Thymus (tissue), 11 donors: ENCODE measurements around the gene KCNE1. TPM values are rescaled to one million over a fixed set of nuclear protein-coding genes. Genes with fewer than 3 reads are reported as not detected.

Experiments
- DNase-seq, 9 donors: peaks; one replicate each; pipeline ENCODE4 v3.0.0-alpha.2; 2013; ENCODE audit warnings: low spot score in 9 of 9, low read depth in 6 of 9, missing footprints in 1 of 9
- H3K27ac ChIP-seq, 2 donors: one replicate each; pipeline ENCODE4 v1.5.1; 2013; ENCODE audit warnings: control low read depth in 1 of 2, low read depth in 1 of 2, low read length in 1 of 2, mild to moderate bottlenecking in 1 of 2, moderate library complexity in 1 of 2
- H3K27me3 ChIP-seq, 2 donors: one replicate each; pipeline ENCODE4 v1.5.1; 2013; ENCODE audit warnings: low read length in 1 of 2; ENCODE audit not compliant: control insufficient read depth in 2 of 2, insufficient read depth in 1 of 2
- H3K36me3 ChIP-seq, 2 donors: one replicate each; pipeline ENCODE4 v1.5.1; 2013; ENCODE audit warnings: low read length in 1 of 2, mild to moderate bottlenecking in 1 of 2, moderate library complexity in 1 of 2; ENCODE audit not compliant: control insufficient read depth in 2 of 2, insufficient read depth in 2 of 2
- H3K4me1 ChIP-seq, 2 donors: one replicate each; pipeline ENCODE4 v1.5.1; 2013; ENCODE audit warnings: low read length in 2 of 2; ENCODE audit not compliant: control insufficient read depth in 2 of 2, insufficient read depth in 2 of 2
- H3K4me3 ChIP-seq, 2 donors: one replicate each; pipeline ENCODE4 v1.5.1; 2013; ENCODE audit warnings: low read length in 2 of 2, control low read depth in 1 of 2, mild to moderate bottlenecking in 1 of 2
- H3K9me3 ChIP-seq, 2 donors: one replicate each; pipeline ENCODE4 v1.5.1; 2013; ENCODE audit warnings: low read length in 1 of 2, mild to moderate bottlenecking in 1 of 2; ENCODE audit not compliant: control insufficient read depth in 2 of 2, insufficient read depth in 1 of 2
- WGBS: extraction: QIAGEN DNeasy Blood & Tissue Kit; methylation state at CpG from one replicate; pipeline ENCODE4 v1.1.7; 2013; 5-methylcytosine and 5-hydroxymethylcytosine counted together
- polyA plus RNA-seq: library from polyadenylated mRNA; stranded (reverse); fragments of 200-250 nt; gene quantifications from one replicate; pipeline ENCODE4 v1.2.3, GENCODE V29; 2013
- total RNA-seq: library from RNA; stranded (reverse); fragments of 120-200 nt; gene quantifications from one replicate; pipeline ENCODE4 v1.2.4, GENCODE V29; 2013
- donor health status: healthy.

KCNE1 gene
- total and polyA plus RNA-seq, 2 donors: 0.19 to 0.94 TPM

DNA sequence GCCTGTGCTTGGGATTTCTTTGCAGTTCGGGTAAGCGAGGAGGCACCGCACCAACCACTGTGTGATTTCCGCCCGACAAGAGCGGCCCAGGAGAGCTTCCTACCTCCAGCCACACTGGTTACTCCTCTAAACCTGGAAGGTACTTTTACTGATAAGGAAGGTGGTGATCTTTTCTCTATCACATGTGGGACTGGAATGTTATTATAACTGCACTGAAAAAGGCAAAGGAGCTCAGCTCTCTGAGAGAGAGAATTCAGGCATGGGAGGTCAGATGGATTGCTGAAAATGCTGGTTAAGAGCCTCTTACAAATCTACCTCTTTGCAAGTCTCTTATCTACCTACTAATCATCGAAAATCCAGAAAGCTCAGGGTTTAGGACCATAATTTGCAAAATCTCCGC lies 7.7 kb upstream of the KCNE1 start:
- Histone ChIP-seq H3K27ac (no peak overlapping the region), H3K4me3 (no peak overlapping the region), H3K4me1 (peaks cover 0 to 5% of the 10 kb centered on the region in 2 donors), H3K27me3 (no peaks in the 10 kb centered on the region), H3K36me3 (peaks cover 44 to 50% of the 10 kb centered on the region in 2 donors), H3K9me3 (no peaks in the 10 kb centered on the region)
- WGBS: 98% methylated on average over 8 of the region's 8 CpGs
- no peak for DNase-seq

- no peaks in the 10 kb centered on the region for H3K9me3 ChIP-seq
These were observed 7.0 kb upstream of the KCNE1 start for GRCh38 chr21:34519016-34519415.

DNA sequence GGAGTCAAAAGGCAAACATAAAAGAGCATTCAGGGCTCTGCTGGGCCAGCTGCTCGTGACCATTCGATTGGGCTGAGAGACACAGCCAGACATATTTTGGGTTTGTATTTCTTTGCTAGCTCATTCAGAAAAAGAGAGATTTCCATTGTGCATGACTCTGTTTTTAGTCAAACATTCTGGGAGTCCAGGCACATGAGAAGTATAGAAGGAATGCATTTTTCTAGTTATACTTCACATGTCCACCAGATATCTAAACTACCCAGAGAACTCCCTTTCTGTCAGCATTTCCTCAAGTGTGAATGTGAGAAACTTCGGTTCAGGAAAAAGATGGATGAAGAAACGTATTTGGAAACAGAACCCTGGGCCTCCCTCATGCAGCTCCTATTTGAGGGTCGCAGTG lies 6.3 kb upstream of the KCNE1 start:
- Histone ChIP-seq H3K4me1 (peaks cover 0 to 5% of the 10 kb centered on the region in 2 donors), H3K4me3 (no peak overlapping the region), H3K9me3 (no peaks in the 10 kb centered on the region), H3K27me3 (no peaks in the 10 kb centered on the region), H3K36me3 (peaks cover 42 to 49% of the 10 kb centered on the region in 2 donors), H3K27ac (no peak overlapping the region)
- WGBS: 98% methylated on average over 5 of the region's 5 CpGs
- no peak for DNase-seq

More at GRCh38 chr21:34519016-34519415, 7.0 kb upstream of the KCNE1 start:
- Histone ChIP-seq H3K27ac (no peak overlapping the region), H3K36me3 (peaks cover 43 to 50% of the 10 kb centered on the region in 2 donors), H3K4me1 (peaks cover 0 to 5% of the 10 kb centered on the region in 2 donors), H3K4me3 (no peak overlapping the region), H3K27me3 (no peaks in the 10 kb centered on the region)
- no peak for DNase-seq
- 96% methylated on average over 4 of the region's 4 CpGs for WGBS

DNA sequence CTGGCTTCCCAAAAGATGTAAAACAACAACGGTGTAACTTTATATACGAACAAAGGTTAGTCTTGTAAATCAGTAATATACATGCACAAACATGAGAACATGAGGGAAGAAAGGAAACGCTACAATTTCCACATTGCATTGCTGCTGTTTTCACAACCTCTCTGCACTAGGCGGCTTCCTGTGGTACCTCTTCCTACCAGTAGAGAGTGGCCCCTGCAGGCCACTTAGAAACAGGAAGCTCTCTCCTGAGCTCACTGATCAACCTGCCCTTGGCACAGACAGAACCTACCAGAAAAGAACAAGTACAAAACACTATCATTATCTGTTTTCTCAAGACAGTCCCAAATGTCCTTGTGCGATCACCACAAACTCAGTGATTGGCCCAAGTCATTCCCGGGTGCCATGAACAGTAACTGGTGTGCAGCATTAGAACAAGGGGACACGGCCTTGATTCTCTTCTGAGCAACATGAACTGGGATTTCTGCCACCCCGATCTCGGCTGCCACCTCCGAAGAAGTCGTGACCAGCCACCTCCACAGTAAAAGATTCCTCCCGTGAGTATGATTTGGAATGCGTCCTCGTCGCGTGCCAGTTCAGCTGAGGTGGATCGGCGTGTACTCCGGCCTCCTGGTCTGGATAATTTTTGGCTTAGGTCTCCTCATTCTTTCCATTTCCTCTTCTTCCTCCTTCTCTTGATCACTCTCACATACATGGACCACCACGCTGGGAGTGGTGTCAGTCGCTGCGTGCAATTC lies 5.7 kb upstream of the KCNE1 start:
- H3K9me3 ChIP-seq: no peaks in the 10 kb centered on the region
- H3K27me3 ChIP-seq: no peaks in the 10 kb centered on the region
- H3K4me1 ChIP-seq: peaks cover 0 to 5% of the 10 kb centered on the region in 2 donors
- H3K4me3 ChIP-seq: no peak overlapping the region
- DNase-seq: peak in 3 of 9 donors; percentile 16 to 43 (median 28)
- H3K36me3 ChIP-seq: peaks cover 36 to 44% of the 10 kb centered on the region in 2 donors
- peak overlapping the region in 1 of 2 donors; percentile 26 for H3K27ac ChIP-seq
- 90% methylated on average over 22 of the region's 22 CpGs for WGBS

DNA sequence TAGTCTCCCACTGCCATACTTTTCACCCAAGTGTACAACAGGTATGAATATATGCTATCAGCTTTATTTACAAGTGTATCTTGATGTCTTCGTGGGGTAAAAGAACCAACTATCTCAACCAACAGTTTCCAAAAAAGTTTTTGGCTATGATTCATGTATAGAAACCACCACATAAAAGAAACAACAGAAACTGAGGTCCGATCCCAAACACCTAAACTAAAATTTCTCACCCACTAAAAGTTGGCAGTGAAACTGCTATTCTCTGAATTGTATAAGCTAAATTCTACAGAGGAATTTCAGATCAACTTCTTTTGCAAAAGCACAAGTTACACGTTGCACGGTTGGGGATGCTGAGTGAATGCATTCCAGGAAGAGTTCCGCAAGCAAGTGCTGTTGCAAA lies 5.0 kb upstream of the KCNE1 start:
- Histone ChIP-seq H3K27me3 (no peaks in the 10 kb centered on the region), H3K9me3 (no peaks in the 10 kb centered on the region), H3K4me3 (no peak overlapping the region), H3K27ac (no peak overlapping the region), H3K4me1 (peaks cover 0 to 5% of the 10 kb centered on the region in 2 donors), H3K36me3 (peaks cover 32 to 40% of the 10 kb centered on the region in 2 donors)
- WGBS: 89% methylated on average over 5 of the region's 5 CpGs
- DNase-seq: no peak

GRCh38 chr21:34514576-34515115 lies 2.6 kb upstream of the KCNE1 start:
- H3K27ac ChIP-seq: no peak overlapping the region
- WGBS: 98% methylated on average over 10 of the region's 10 CpGs
- no peak for DNase-seq

DNA sequence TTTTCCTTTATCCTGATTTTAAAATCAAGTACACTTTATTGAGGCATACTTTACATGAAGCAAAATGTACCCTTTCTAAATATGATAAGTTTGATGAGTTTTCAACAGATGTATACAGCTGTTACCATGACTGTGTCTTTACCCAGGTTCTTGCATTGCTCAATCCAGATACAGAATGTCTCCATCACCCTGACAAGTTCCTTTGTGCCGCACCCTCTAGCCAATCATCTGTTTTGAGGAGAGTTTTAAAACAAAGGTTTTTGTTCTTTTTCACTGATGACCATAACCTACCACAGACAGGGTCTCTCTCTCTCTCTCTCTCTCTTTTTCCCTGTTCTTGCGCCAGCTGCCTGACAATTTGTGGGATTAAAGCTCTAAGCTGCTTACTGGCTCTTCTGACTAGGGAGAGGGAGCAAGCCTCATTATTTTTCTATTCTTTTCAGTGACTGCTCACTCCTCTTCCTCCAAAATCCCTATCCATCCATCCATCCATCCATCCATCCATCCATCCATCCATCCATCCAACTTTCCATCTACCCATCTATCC lies 1.2 kb upstream of the KCNE1 start:
- H3K4me1 ChIP-seq: peaks cover 0 to 5% of the 10 kb centered on the region in 2 donors
- no peak overlapping the region for H3K4me3 ChIP-seq
- no peaks in the 10 kb centered on the region for H3K9me3 ChIP-seq
- no peak overlapping the region for H3K27ac ChIP-seq
- WGBS: 98% methylated on average over 2 of the region's 2 CpGs
- peaks cover 7 to 11% of the 10 kb centered on the region in 2 donors for H3K36me3 ChIP-seq
- DNase-seq: no peak
- H3K27me3 ChIP-seq: no peaks in the 10 kb centered on the region

More at GRCh38 chr21:34514576-34515115, 2.6 kb upstream of the KCNE1 start:
- no peaks in the 10 kb centered on the region for H3K27me3 ChIP-seq
- H3K4me3 ChIP-seq: no peak overlapping the region
- peaks cover 0 to 5% of the 10 kb centered on the region in 2 donors for H3K4me1 ChIP-seq
- H3K9me3 ChIP-seq: no peaks in the 10 kb centered on the region
- peaks cover 12 to 20% of the 10 kb centered on the region in 2 donors for H3K36me3 ChIP-seq

GRCh38 chr21:34511181-34511580 lies 829 bp downstream of the KCNE1 start:
- WGBS: 97% methylated on average over 5 of the region's 5 CpGs
- no peaks in the 10 kb centered on the region for H3K27me3 ChIP-seq
- no peak for DNase-seq
- no peaks in the 10 kb centered on the region for H3K36me3 ChIP-seq
- H3K9me3 ChIP-seq: no peaks in the 10 kb centered on the region
- H3K27ac ChIP-seq: no peak overlapping the region
- no peaks in the 10 kb centered on the region for H3K4me1 ChIP-seq
- H3K4me3 ChIP-seq: no peak overlapping the region
